Astrocyte of the cerebellum (primary cell): Measurements from ENCODE around the gene ABHD6.

ENCODE experiments used
- DNase-seq: peaks from one replicate; pipeline ENCODE4 v3.0.0-alpha.2; 2011; ENCODE audit warnings: low read depth
- H3K4me3 ChIP-seq: 2 replicates; pipeline ENCODE4 v1.5.1; 2011; ENCODE audit warnings: mild to moderate bottlenecking, low read depth, low read length, moderate library complexity
- CTCF ChIP-seq: IDR thresholded peaks from 2 replicates; pipeline ENCODE4 v1.5.1; 2012; ENCODE audit warnings: low read length, low read depth, moderate library complexity, mild to moderate bottlenecking; ENCODE audit errors: missing control alignments
- in situ Hi-C: cut with HindIII; loops from 2 replicates; pipeline ENCODE4 v1.10.0; 2017; ENCODE audit warnings: low sequenced_read_pairs

Gene ABHD6

GRCh38 chr3:58324391-58325390 lies 87.1 kb downstream of the ABHD6 start:
- peak; percentile 42 for DNase-seq
- in situ Hi-C loops = loop anchor here (5.0 kb wide), 1 partner anchor 88 kb away; no protein-coding TSS in a partner anchor
- no peak overlapping the region for H3K4me3 ChIP-seq
- TF ChIP-seq CTCF = no peak

GRCh38 chr3:58325525-58325992 lies 88.0 kb downstream of the ABHD6 start:
- in situ Hi-C loops = no loop called here
- DNase-seq = no peak
- no peak for TF ChIP-seq CTCF
- no peak overlapping the region for H3K4me3 ChIP-seq

DNA sequence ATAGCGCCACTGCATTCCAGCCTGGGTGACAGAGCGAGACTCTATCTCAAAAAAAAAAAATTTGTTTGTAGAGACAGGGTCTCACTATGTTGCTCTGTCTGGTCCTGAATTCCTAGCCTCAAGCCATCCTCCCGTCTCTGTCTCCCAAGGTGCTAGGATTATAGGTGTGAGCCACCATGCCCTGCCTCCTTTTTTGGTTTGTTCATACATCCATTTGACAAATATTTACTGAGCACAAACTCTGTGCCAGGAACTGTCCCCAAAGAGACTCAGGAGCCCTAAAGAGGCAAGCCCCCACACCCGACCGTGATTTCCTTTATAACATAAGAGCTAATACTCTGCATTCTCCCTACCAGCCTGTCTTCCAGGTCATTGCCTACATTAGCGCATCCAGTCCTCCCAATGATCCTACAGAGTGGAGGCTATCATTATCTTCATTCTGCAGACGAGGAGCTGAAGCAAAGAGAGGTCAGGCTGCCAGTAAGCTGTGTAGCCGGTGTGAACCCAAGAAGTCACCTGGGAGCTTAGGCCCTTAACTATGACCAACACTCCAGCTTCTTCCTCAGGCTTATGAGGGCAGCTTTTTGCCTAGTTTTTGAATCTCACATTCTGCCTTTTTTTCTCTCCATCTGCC lies 88.8 kb downstream of the ABHD6 start:
- no peak overlapping the region for H3K4me3 ChIP-seq
- TF ChIP-seq CTCF = no peak
- in situ Hi-C loops = no loop called here
- no peak for DNase-seq

GRCh38 chr3:58329150-58329921 lies 91.7 kb downstream of the ABHD6 start:
- in situ Hi-C loops = no loop called here
- H3K4me3 ChIP-seq = no peak overlapping the region
- no peak for TF ChIP-seq CTCF
- DNase-seq = no peak

GRCh38 chr3:58329922-58330413 lies 92.4 kb downstream of the ABHD6 start:
- no peak for TF ChIP-seq CTCF
- in situ Hi-C loops = no loop called here
- no peak overlapping the region for H3K4me3 ChIP-seq
- DNase-seq = no peak
